ENCODE results near the gene HEXIM1.

Gene HEXIM1

GRCh38 chr17:45148183-45149036 is at the start of gene HEXIM1:
TSS of gene HEXIM1 (plus strand) at chr17:45148475. CDS start at chr17:45149191, 716 bp downstream.
- Histone ChIP-seq H3K4me3 (peak within 1 kb of the TSS; percentile 60 to 84 (median 69)), H3K27ac (peak within 1 kb of the TSS; percentile 94 to 100 (median 98))

DNA sequence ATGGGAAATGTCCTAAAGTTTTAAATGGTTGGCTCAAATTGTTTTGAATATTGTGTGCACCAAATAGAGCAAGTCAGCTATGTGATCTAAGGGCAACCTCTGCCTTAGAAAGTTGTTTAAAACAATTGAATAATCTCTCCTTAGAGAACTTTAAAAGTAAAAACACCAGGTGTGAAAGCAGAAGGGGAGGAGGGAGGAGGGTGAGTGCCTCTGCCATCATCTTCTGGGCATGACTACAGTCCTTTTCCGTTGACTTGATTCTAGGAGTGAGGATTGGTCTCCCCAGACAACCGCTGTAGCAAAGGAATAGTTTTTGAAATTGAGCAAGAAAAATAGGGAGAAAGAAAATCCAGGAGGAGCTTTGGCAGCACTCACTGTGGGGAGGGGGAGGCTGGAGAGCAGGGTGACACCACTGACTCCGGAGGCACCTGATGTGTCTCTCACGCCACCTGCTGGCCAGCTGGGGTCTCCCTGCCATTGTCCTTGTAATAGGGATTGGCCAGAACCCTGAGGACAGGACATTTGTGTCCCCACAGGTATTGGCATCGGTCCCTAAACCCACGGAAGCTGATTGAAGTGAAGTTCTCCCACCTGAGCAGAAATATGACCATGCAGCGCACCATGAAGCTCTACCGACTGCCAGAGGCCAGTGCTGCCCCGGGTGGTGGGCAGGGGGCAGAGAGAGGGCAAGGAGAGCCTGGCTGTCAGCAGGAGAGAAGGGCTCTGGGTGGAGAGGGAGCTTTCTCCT is 49.2 kb upstream of the HEXIM1 start:
- Histone ChIP-seq H3K27ac (peak overlapping the region in 4 of 21 experiments; percentile 24 to 58 (median 40)), H3K4me3 (no peak overlapping the region)

- H3K4me3 ChIP-seq, result no peak overlapping the region
- H3K27ac ChIP-seq, result peak overlapping the region in 10 of 21 experiments; percentile 5 to 65 (median 47)
Measured at GRCh38 chr17:45101546-45101882, 46.8 kb upstream of the HEXIM1 start.

DNA sequence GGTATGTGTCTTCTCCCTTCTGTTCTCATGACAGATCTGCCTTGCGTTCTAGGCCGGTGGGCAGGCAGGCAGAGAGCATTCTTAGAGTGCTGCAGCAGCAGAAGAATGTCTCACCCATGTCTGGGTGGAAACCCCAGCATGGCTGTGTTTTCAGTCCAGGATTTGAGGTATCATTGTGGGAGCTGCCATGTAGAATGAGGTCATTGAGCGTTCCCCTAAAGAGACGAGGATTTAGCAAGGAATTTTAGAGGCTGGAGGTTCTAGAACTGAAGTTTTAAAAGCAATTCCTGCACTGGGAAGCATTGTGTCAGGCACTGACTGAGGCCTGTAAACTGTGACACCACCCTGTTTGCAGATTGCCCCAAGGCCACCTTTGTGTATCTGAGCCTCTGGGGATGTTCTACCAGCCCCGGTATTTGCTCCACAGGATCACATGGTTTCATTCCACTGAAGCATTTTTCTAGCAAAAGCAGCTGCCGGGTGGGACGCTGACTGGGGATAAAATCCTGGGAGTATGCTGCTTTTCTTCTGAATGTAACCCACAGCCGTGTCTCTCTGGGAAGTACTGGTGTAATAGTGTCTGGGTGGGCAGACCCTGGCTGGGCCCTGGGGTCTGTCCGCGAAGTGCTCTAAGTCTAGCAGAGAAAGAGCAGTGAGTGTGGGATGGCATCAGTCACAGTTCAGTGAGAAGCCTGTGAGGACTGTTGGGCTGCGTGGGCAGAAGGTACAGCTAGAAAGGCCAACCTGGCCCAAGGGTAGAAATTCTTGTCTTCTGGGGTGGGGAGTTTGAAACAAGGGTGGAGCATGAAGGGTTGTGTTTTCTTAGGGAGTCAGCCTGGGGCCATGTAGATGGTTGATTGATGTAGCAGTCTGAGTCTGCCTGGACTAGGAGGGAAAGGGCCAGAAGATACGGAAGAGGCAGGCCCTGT is 46.1 kb upstream of the HEXIM1 start:
- Histone ChIP-seq H3K27ac (peak overlapping the region in 13 of 21 experiments; percentile 5 to 65 (median 40)), H3K4me3 (no peak overlapping the region)

DNA sequence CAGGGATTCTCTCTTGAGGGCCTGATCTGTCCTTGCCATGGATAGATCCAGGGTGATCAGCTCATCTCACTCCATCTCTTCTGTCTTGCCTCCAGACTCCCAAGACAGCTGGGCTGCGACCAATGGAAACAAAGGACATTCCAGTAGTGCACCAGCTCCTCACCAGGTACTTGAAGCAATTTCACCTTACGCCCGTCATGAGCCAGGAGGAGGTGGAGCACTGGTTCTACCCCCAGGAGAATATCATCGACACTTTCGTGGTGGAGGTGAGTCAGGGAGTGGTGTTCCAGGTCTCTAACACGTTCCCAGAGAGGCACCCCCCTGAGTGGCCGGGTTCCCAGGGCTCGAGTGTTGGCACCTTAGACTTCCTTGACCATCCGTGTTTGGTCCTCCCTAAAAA is 45.4 kb upstream of the HEXIM1 start:
- peak overlapping the region in 8 of 21 experiments; percentile 4 to 65 (median 57) for H3K27ac ChIP-seq
- H3K4me3 ChIP-seq, result no peak overlapping the region

DNA sequence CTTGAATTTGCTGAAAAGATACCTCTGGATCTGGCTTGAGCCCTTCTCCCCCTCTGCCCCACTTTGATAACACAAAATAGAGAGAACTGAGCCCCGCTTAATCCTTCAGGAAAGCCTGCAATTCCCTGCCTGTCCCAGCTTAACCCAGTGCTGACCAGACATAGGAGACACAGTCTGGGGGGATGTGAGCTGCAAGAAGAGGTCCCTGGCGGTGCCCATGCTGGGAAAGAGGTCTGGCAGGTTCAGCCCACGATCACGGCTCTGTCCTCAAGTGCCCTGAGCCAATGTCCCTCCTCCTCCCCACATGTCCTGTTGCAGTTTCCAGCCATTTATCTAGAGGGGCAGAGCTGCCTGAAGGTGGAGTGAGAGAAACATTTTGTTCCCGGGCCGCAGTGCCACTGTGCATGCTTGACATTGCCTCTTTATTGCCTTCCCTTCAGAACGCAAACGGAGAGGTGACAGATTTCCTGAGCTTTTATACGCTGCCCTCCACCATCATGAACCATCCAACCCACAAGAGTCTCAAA is 44.9 kb upstream of the HEXIM1 start:
- Histone ChIP-seq H3K27ac (peak overlapping the region in 4 of 21 experiments; percentile 4 to 65 (median 60)), H3K4me3 (no peak overlapping the region)

GRCh38 chr17:45104029-45104428 is 44.2 kb upstream of the HEXIM1 start:
- H3K4me3 ChIP-seq, result no peak overlapping the region
- peak overlapping the region in 2 of 21 experiments; percentile 3 to 26 for H3K27ac ChIP-seq

- peak overlapping the region in 2 of 21 experiments; percentile 3 to 26 for H3K27ac ChIP-seq
- no peak overlapping the region for H3K4me3 ChIP-seq
Measured at GRCh38 chr17:45104497-45104896, 43.8 kb upstream of the HEXIM1 start.

GRCh38 chr17:45104907-45105624 is 43.2 kb upstream of the HEXIM1 start:
- Histone ChIP-seq H3K27ac (peak overlapping the region in 2 of 21 experiments; percentile 18 to 26), H3K4me3 (no peak overlapping the region)

GRCh38 chr17:45106096-45106495 is 42.2 kb upstream of the HEXIM1 start:
- Histone ChIP-seq H3K4me3 (no peak overlapping the region), H3K27ac (peak overlapping the region in 4 of 21 experiments; percentile 16 to 37 (median 26))

- no peak overlapping the region for H3K4me3 ChIP-seq
- H3K27ac ChIP-seq, result peak overlapping the region in 3 of 21 experiments; percentile 16 to 37 (median 33)
Measured at GRCh38 chr17:45106582-45106981, 41.7 kb upstream of the HEXIM1 start.

GRCh38 chr17:45107293-45108010 is 40.8 kb upstream of the HEXIM1 start:
- peak overlapping the region in 1 of 21 experiments; percentile 26 for H3K27ac ChIP-seq

GRCh38 chr17:45108051-45108450 is 40.2 kb upstream of the HEXIM1 start:
- Histone ChIP-seq H3K4me3 (no peak overlapping the region), H3K27ac (peak overlapping the region in 1 of 21 experiments; percentile 26)

More at GRCh38 chr17:45107293-45108010, 40.8 kb upstream of the HEXIM1 start:
- no peak overlapping the region for H3K4me3 ChIP-seq

DNA sequence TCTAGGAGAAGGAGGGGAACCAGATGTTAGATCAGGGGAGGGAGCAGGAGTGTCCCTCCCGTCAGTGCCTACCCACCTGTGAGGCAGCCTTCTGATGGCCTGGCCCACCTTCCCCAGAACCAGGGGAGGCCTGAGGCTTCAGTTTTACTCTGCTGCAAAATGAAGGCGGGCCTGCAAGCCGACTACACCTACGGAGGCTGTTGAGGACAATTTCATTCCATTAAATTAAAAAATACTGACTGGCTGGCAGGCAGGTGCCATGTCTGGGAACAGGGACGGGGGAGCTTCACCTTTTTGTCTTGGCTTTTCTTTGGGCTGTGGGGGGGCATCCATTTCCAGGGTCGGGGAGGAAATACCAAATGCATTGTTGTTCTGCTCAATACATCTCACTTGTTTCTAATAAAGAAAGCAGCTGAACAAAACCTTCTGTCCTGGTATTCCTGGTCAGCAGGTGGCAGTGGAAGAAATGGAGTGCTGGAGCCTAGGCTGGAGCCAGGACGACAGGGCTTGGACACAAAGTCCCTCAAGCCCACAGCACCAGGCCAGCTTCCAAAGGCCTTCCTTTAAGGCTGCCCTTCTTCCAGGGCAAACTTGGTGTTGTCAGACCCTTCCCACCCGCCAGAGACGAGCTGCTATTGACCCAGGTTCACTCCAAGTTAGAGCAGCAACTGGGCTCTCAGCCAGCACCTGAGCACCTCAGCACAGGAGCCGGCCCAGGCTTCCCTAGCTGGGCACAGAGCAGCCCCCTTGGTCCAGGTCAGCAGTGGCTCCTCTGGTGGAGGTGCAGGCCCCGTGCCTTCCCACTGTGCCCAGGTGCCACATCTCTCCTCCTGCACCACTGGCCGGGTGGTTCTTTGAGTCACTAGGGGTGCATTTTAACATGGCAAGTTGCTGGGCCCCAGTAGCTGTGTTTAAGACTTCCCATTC is 39.4 kb upstream of the HEXIM1 start:
- Histone ChIP-seq H3K27ac (peak overlapping the region in 5 of 21 experiments; percentile 2 to 33 (median 13)), H3K4me3 (no peak overlapping the region)

GRCh38 chr17:45110676-45111611 is 37.3 kb upstream of the HEXIM1 start:
- Histone ChIP-seq H3K27ac (peak overlapping the region in 13 of 21 experiments; percentile 18 to 70 (median 42)), H3K4me3 (no peak overlapping the region)

DNA sequence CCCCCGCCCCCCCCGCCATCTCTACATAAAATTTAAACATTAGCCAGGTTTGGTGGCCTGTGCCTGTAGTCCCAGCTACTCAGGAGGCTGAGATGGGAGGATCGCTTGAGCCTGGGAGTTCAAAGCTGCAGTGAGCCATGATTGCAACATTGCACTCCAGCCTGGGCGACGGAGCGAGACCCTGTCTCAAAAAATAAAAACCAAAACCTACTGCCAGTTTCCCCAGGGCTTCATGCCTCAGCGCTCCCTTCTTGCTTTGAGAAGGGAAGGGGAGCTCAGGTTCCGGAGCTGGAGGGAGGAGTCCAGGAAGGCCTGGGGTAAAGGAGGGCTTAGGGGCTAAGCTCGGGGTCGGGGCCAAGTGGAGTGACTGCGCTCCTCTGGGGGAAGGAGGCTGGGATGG is 36.4 kb upstream of the HEXIM1 start:
- H3K4me3 ChIP-seq, result no peak overlapping the region
- peak overlapping the region in 8 of 21 experiments; percentile 2 to 70 (median 43) for H3K27ac ChIP-seq

Data from skin epidermis (tissue), 12 donors.